NK-92 treated with Interleukin-12 subunit alpha and Interleukin-12 subunit beta, amount 100 ng/mL, for 24 hours (cell line): ENCODE data around the gene IFT80.

Experiments
- DNase-seq: peaks from one replicate; lab custom pipeline; 2025; lab: John Stamatoyannopoulos, UW

IFT80 gene

DNA sequence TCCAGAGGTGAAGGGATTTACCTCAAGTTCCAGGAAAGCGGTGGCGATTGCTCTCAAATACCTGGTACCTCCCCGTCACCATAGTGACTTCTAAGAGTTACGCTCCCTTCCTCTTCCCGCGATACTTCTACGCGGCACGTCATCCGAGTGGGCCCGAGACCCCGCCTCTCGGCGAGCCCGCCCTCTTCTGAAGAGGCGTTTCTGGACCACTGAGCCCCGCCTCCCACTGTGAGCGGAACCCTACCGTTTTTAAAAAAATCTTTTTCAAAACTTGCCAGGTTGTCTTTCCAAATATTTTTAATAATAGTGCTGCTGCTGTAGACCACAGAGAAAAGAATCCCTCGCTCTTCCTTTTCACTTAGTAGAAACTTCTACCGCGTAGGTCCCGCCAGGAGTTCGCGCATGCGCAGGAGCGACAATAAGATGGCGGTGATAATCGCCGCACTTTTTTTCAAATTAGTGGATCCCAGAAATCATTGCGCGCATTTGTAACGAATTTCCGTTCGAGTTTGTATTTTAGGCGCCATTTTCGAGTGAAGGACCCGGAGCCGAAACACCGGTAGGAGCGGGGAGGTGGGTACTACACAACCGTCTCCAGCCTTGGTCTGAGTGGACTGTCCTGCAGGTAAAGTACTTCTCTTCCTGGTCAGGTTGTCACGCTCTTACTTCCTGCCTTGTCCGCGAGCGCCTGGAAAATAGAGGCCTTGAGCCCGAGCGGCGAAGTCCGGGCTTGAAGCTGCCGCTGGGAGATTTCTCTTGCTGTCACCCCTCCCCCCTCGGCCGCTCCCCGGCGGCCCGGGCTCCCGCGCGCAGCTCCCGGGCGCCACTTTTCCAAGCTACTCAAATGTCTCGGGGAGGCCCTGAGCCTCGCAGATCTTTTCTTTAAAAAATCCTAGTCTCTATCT is at the start of gene IFT80, which contains the start of gene SMC4:
Gene IFT80 (minus strand): TSS at position 101 of the 905 bp plus-strand sequence. CDS start 14,625 bp downstream, outside the sequence.
Gene SMC4 (plus strand): TSS at position 526 of the 905 bp plus-strand sequence. CDS start 1,177 bp downstream, outside the sequence.
- peak; percentile 93 for DNase-seq

- DNase-seq = no peak
Observed at GRCh38 chr3:160447544-160447943, 48.5 kb upstream of the IFT80 start.

- no peak for DNase-seq
Observed at GRCh38 chr3:160446522-160447056, 47.6 kb upstream of the IFT80 start.

- no peak for DNase-seq
Observed at GRCh38 chr3:160445854-160446253, 46.8 kb upstream of the IFT80 start.

GRCh38 chr3:160444411-160444810 is 45.4 kb upstream of the IFT80 start:
- no peak for DNase-seq

DNA sequence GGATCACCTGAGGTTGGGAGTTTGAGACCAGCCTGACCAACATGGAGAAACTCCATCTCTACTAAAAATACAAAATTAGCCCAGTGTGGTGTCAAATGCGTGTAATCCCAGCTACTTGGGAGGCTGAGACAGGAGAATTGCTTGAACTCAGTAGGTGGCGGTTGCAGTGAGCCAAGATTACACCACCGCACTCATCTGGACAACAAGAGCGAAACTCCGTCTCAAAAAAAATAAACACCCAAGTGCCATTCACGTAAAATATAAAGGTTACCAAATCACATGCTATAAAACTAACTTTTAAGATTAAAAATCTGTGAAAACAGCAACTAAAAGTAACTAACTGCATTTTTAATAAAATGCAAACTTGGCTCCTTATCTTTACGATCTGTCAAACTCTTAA is 41.7 kb upstream of the IFT80 start:
- no peak for DNase-seq

DNA sequence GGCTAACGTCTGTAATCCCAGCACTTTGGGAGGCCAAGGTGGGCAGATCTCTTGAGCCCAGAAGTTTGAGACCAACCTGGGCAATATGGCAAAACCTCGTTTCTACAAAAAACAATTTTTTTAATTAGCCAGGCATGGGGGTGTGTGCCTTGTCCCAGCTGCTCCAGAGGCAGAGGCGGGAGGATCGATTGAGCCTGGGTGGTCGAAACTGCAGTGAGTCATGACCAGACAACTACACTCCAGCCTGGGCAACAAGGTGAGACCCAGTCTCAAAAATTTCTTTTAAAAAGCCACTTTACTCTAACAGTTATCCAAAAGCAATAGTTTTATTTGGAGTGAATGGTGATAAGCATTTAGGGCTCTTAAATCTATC is 38.0 kb upstream of the IFT80 start:
- DNase-seq = no peak

DNA sequence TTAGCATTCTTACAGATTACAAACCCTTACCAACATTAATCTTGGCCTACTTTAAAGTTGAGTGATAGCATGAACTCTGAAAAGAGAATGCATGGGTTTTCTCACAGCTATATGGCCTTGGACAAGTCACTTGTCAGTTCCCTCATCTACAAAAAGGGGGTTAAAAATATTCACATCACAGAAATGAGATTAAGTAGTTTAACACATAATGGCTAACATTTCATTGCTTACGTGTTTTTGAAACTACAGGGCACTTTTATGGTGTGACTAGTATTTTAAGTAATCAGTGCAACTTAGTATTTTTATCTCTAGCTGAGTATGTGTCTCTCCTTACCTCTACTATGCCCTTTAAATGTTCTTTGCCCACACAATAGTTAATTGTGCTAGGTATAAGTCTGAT is 36.7 kb upstream of the IFT80 start:
- no peak for DNase-seq

GRCh38 chr3:160435095-160435494 is 36.1 kb upstream of the IFT80 start:
- no peak for DNase-seq

- DNase-seq = no peak
Observed at GRCh38 chr3:160434071-160434470, 35.0 kb upstream of the IFT80 start.

GRCh38 chr3:160427832-160428424 is 28.9 kb upstream of the IFT80 start:
- DNase-seq = no peak

DNA sequence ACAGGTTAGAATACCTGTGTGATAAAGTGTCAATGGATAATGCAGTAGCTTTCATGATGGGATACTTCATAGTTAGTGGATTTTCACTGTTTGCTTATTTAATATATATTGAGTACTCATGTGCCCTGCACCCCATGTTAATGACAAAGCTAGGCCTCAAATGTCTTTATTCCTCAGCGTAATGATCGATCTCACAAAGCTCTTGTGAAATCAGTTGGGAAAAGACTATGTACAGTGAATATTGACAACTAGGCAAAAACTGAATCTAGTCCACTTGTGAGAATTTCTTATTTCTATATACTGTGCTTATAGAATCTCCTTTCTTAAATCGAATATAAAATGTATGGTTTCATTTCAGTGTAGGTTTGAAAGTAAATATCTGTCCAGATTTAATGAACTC is 18.3 kb upstream of the IFT80 start:
- DNase-seq = no peak

DNA sequence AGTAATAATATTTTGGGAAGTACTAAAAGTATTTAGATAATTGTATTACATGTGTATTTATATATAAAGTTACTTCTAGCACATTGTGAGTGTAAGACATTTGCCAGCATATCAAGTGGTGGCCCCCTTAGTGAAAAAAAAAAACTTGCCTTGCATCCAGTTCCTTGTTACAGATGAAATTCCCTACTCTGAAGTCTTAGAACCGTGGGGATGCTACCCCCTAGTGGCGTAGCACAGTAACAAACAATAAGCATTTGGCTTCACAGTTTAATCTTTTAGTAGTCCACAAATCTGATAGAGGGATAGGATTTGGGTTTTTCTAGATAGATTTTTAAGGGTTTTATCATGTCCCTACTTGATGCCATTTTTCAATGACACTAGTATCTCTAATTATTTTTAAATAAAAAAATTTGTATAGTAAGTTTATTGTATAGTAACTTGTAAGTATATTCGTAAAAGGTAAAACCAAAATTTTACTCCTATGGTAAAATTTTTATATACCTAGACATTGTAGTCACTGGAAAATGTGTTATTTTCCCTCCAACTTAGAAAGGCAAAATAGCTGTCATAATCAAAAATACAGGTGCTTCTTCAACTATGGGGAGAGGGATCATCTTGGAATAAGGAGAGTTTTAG is 14.7 kb upstream of the IFT80 start:
- no peak for DNase-seq

- DNase-seq = no peak
Observed at GRCh38 chr3:160412477-160412876, 13.5 kb upstream of the IFT80 start.

GRCh38 chr3:160409812-160410610 is 11.0 kb upstream of the IFT80 start:
- DNase-seq = no peak

DNA sequence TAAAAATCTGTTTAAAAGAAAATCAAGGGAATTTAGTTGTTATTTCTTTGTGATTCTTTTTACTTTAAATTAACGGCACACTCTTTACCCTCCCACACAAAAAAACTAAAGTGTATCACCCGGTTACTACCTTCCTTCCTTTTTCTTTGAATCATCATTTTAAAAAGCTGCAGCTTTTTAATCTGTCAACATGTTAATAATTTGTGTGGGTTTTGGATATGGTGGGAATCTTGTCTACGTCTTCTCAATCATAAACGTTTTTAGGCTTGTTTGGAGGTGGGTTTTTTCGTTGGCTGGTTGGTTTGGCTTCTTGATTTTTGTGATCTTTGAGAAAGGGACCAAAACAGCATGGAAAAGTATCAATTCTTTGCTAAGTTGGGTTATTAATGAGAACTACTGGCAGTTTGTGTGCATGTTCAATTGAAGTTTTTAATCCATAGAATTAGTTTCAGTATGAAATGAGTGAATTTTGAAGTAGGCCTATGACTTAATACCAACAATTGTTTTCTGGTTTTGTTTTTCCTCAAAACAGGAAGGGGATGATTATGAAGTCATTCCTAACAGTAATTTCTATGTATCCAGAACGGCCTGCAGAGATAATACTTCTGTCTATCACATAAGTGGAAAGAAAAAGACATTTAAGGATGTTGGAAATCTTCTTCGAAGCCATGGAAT is 4.9 kb upstream of the IFT80 start:
- DNase-seq = no peak

DNA sequence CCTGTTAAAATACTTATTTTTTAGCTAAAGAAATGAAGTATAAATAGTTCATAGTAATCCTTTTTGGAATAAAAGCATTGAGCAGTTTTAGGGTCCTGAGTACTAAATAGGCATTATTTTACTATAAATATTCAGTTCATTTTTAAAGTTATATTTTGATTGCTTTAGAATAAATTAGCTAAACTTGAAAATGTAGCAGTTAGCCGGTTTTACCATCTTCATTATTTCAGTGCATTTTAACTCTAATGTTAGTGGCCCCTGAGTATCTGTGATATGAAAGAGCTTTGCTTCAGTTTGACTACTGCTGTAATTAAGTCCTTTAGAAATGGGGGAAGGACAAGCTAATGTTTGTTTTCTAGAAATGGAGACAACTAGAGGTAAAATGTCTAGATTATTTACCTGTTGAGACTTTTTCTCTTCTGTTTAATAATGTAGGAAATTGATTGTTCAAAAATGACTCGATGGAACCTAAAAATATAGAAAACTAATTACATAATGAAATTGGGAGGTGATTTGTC is 4.1 kb upstream of the IFT80 start:
- DNase-seq = no peak

DNA sequence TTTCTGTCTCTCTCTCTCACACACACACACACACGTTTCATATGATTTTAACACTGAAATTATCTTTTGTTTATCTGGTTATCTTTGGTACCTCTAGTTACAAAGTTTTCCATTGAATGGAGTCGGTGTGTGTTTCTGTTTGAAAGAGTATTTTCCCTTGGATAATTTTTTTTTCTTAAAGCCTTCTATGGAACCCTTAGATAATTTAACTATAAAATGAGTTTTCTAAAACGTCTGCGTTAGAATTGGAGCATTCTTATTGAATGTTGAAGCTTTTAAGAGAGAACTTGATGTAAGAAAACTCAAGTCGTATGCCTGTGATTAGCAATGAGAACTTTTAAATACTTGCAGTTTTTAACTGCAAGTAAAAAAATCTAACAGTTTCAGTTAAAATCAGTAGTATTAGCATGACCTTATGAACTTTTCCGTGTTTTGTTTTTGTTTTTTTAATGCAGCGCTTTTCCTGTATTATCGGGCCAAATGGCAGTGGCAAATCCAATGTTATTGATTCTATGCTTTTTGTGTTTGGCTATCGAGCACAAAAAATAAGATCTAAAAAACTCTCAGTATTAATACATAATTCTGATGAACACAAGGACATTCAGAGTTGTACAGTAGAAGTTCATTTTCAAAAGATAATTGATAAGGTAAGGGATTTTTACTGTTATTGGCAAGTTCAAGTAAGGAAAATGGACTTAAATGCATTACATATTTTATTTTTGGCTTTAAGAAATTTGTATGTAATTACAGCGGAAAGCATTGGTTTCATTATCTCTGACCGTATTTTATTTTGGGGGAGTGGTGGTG is 3.4 kb upstream of the IFT80 start:
- DNase-seq = no peak

DNA sequence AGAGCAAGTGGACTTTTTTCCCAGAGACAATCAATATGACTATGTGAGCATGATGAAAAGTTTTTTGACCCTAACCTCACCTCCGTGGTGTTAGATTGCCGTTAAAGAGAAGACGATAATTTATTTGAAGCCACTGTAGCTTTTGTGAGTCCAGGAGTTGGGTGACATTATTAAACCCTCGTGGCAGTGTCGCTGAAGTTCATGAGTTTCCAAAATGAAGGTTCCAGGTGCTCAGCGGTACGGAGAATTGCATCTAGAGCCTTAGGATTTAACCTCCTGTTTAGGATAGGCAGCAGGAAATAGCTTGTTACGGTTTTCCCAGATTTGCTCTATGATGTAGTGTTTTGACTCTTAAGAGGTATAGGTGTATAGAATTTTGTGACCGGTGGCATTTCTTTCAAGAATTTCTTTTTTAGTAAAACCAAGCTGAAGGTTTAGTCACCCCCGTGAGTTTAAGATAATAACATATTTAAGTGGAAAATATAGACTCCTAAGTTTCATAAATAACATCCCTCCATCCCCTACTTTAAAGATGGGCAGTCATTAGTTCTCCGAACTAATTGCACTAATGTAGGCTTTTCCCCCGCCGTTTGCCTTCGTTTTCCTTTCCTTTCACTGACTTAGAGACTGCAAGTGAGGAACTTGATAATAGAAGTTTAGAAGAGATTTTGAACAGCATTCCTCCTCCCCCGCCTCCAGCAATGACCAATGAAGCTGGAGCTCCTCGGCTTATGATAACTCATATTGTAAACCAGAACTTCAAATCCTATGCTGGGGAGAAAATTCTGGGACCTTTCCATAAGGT is 2.5 kb upstream of the IFT80 start:
- DNase-seq = no peak
